Tibial nerve (tissue), 4 donors: ENCODE measurements around the gene MT2A. TPM values are rescaled to one million over a fixed set of nuclear protein-coding genes. Genes with fewer than 3 reads are reported as not detected.

Source experiments
- DNase-seq, 2 donors: peaks; one replicate each; pipeline ENCODE4 v3.0.0-alpha.2; 2019; ENCODE audit warnings: low spot score in 2 of 2
- H3K27ac ChIP-seq, 4 donors: fragments of 200-600 bp; sonication (generic) in 3 of 4; one replicate each; pipeline ENCODE4 v1.5.1; 2017 to 2019; ENCODE audit warnings: mild to moderate bottlenecking in 1 of 4
- H3K27me3 ChIP-seq, 2 donors: fragments of 200-600 bp; sonication (generic) in 1 of 2; one replicate each; pipeline versions ENCODE4 v1.5.1 to v1.6.0; 2017 to 2019
- H3K36me3 ChIP-seq, 3 donors: fragments of 200-600 bp; sonication (generic); one replicate each; pipeline ENCODE4 v1.5.1; 2018 to 2019
- H3K4me1 ChIP-seq, 4 donors: fragments of 200-600 bp; sonication (generic) in 3 of 4; one replicate each; pipeline ENCODE4 v1.5.1; 2017 to 2019
- H3K4me3 ChIP-seq, 4 donors: fragments of 200-600 bp; sonication (generic) in 3 of 4; one replicate each; pipeline ENCODE4 v1.5.1; 2017 to 2019; ENCODE audit warnings: mild to moderate bottlenecking in 1 of 4, moderate library complexity in 1 of 4
- H3K9me3 ChIP-seq, 4 donors: fragments of 200-600 bp; sonication (generic) in 3 of 4; one replicate each; pipeline ENCODE4 v1.5.1; 2017 to 2019
- EP300 ChIP-seq, 2 donors: sonication (generic); formaldehyde crosslinking; IDR thresholded peaks; one replicate each; pipeline ENCODE4 v1.6.1; 2017; ENCODE audit warnings: antibody characterized with exemption in 2 of 2, mild to moderate bottlenecking in 1 of 2
- POLR2A ChIP-seq, 2 donors: fragments of 450-650 bp; IDR thresholded peaks; one replicate each; pipeline ENCODE4 v1.6.1; 2017; ENCODE audit warnings: antibody characterized with exemption in 2 of 2, mild to moderate bottlenecking in 2 of 2, moderate library complexity in 2 of 2
- WGBS, 2 donors: methylation state at CpG; one replicate each; pipeline ENCODE4 v1.1.5; 2018; 5-methylcytosine and 5-hydroxymethylcytosine counted together
- total RNA-seq, 4 donors: library from RNA; depleted of rRNA; stranded (reverse); fragments of >200 nt; gene quantifications; one replicate each; pipeline ENCODE4 v1.1.0, GENCODE V29; 2016
- TF ChIP-seq, protein P1 (sequence below), 5 experiments: fragments of 200-600 bp in 3 of 5; fragments of 450-650 bp in 2 of 5; sonication (generic) in 3 of 5; IDR thresholded peaks; one replicate each; pipeline ENCODE4 v1.5.1; 2016 to 2019; ENCODE audit warnings: antibody characterized with exemption in 5 of 5, mild to moderate bottlenecking in 3 of 5, moderate library complexity in 2 of 5

The MT2A gene
- total RNA-seq, 4 donors from 2014 or later = 154 to 612 (median 354) TPM

DNA sequence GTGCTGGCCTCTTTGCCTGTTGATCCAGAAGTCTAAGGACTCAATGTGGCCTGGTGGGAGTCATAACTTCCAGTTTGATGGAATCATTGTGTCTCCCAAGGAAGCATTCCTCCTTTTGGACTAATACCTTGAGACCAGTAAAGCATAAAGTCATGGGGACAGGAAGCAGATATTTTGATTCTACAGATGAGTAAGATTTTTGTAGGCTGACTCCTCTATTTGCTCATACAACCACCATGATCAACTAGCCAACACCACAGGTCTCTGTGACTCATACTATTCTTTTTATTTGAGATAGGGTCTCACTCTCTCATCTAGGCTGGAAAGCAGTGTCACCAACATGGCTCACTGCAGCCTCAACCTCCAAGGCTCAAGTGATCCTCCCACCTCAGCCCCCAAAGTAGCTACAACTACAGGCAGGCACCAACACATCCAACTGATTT lies 6.2 kb downstream of the MT2A start:
- peaks cover 0 to 45% (median 26%) of the 10 kb centered on the region in 4 donors for H3K4me1 ChIP-seq
- TF ChIP-seq EP300 (IDR thresholded peaks at IDR 0.05) (no peak), POLR2A (IDR thresholded peaks at IDR 0.05) (no peak)
- TF ChIP-seq, protein P1, sequence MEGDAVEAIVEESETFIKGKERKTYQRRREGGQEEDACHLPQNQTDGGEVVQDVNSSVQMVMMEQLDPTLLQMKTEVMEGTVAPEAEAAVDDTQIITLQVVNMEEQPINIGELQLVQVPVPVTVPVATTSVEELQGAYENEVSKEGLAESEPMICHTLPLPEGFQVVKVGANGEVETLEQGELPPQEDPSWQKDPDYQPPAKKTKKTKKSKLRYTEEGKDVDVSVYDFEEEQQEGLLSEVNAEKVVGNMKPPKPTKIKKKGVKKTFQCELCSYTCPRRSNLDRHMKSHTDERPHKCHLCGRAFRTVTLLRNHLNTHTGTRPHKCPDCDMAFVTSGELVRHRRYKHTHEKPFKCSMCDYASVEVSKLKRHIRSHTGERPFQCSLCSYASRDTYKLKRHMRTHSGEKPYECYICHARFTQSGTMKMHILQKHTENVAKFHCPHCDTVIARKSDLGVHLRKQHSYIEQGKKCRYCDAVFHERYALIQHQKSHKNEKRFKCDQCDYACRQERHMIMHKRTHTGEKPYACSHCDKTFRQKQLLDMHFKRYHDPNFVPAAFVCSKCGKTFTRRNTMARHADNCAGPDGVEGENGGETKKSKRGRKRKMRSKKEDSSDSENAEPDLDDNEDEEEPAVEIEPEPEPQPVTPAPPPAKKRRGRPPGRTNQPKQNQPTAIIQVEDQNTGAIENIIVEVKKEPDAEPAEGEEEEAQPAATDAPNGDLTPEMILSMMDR (IDR thresholded peaks at IDR 0.05) = no peak
- DNase-seq = no peak
- no peaks in the 10 kb centered on the region for H3K27me3 ChIP-seq
- no peak overlapping the region for H3K4me3 ChIP-seq
- peak overlapping the region in 1 of 4 donors; percentile 47 for H3K27ac ChIP-seq
- no peaks in the 10 kb centered on the region for H3K9me3 ChIP-seq
- H3K36me3 ChIP-seq = no peaks in the 10 kb centered on the region

DNA sequence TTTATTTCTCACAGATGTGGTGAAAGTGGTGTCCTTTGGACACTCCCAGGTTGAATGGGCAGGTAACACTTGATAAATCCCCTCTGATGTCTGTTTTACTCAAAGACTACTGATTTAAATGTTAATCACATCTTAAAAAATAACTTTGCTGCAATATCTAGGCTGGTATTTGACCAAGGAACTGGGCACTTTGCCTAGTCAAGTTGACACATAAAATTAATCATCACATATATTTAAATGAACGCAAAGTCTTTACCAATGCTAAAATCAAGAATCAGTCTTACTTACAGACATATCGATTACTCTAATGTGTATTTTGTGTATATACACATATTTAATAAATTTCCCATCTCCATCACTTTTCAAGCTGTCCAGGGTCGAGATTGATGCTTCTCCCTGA lies 7.0 kb downstream of the MT2A start:
- Histone ChIP-seq H3K36me3 (no peaks in the 10 kb centered on the region), H3K9me3 (no peaks in the 10 kb centered on the region), H3K27ac (no peak overlapping the region), H3K4me3 (no peak overlapping the region), H3K4me1 (peaks cover 0 to 37% (median 23%) of the 10 kb centered on the region in 4 donors), H3K27me3 (no peaks in the 10 kb centered on the region)
- TF ChIP-seq, protein P1 (IDR thresholded peaks at IDR 0.05) = no peak
- TF ChIP-seq EP300 (IDR thresholded peaks at IDR 0.05) (no peak), POLR2A (IDR thresholded peaks at IDR 0.05) (no peak)
- WGBS, 2 donors = 93% methylated on average over 3 of the region's 3 CpGs
- DNase-seq = no peak

DNA sequence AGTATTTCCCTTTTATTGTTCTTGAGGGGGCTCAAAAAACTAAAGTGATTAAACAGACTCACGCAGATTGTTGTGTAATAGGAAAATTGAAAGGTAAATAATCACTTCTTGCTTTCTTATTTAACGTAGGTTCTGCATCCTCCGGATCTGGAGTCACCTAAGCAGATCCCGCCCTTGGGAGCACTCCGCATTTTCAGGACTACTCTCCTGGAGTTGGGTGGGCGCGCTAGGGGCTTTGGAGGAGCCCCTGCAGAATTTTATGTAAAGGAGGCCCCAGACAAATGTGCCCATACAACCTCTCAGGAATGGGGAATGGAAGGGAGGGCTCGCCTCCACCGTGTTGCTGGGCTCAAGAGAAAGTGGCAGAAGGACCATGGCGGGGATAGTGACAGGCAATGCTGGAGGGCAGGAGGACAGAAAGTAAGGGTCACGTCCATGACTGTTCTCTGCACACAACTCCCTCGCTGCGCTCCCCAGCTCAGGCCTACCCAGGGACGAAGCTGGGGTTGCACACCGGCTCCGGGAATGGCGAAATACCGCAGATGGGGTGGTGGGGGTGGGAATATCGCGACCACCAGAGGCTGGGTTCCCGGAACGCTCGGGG lies 8.3 kb downstream of the MT2A start:
- H3K27ac ChIP-seq = peak overlapping the region; percentile 32 to 73 (median 52)
- peaks cover 0 to 24% (median 13%) of the 10 kb centered on the region in 4 donors for H3K4me1 ChIP-seq
- 44 to 49% methylated on average over 23 of the region's 23 CpGs for WGBS, 2 donors
- TF ChIP-seq EP300 (IDR thresholded peaks at IDR 0.05) (no peak), POLR2A (IDR thresholded peaks at IDR 0.05) (no peak)
- TF ChIP-seq, protein P1 (IDR thresholded peaks at IDR 0.05) = no peak
- DNase-seq = no peak
- no peaks in the 10 kb centered on the region for H3K27me3 ChIP-seq
- no peaks in the 10 kb centered on the region for H3K9me3 ChIP-seq
- no peaks in the 10 kb centered on the region for H3K36me3 ChIP-seq
- H3K4me3 ChIP-seq = peak overlapping the region; percentile 30 to 52 (median 38)

DNA sequence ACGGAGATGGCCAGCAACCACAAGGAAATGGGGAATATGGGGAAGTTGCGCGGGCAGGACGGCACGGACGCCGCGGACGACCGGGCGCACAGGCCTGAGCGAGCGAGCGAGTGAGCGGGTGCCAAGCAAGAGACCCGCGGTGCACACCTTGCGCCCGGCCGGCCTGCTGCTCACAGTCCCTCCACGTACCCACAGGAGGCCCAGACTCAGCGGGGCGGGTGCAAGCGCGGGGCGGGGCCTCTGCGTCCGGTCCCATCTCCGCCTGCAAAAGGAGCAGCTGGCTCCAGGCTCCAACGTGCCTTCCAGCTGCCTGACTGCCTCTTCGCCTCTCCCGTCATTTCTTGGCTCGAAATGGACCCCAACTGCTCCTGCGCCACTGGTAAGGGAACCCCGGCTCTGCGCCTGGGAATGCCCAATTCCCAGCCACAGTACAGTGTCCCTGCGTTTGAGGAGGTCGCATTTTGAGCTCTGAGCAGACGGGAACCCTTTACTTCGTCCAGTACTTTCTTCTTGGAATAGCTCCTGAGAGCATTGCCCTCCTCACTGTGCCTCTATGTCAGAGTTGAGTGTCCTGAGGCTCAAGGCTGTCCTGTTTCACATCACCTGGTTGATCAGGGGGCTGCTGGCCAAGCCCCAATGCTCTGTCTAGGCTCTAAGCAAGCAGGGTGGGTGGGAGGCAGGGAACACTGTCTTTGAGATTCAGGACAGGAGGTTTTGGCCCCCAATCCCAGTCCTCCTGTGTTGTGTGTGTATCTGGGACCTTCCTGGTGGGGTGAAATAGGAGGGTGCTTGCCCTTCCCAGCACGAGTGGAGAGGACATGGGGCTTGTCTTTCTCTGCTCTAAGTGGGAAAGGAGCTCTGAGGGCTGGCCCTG lies 9.1 kb downstream of the MT2A start:
- Histone ChIP-seq H3K36me3 (no peaks in the 10 kb centered on the region), H3K4me1 (peaks cover 0 to 17% (median 10%) of the 10 kb centered on the region in 4 donors), H3K4me3 (peak overlapping the region; percentile 30 to 52 (median 38)), H3K27me3 (no peaks in the 10 kb centered on the region), H3K9me3 (no peaks in the 10 kb centered on the region), H3K27ac (peak overlapping the region; percentile 32 to 73 (median 54))
- DNase-seq = no peak
- TF ChIP-seq EP300 (IDR thresholded peaks at IDR 0.05) (peak in 1 of 2 donors; percentile 82), POLR2A (IDR thresholded peaks at IDR 0.05) (peak in 1 of 2 donors; percentile 62)
- TF ChIP-seq, protein P1 (IDR thresholded peaks at IDR 0.05) = peak in 3 of 5 experiments; percentile 5 to 34 (median 23)
- WGBS, 2 donors = 4 to 11% methylated on average over 34 to 36 of the region's 41 CpGs

DNA sequence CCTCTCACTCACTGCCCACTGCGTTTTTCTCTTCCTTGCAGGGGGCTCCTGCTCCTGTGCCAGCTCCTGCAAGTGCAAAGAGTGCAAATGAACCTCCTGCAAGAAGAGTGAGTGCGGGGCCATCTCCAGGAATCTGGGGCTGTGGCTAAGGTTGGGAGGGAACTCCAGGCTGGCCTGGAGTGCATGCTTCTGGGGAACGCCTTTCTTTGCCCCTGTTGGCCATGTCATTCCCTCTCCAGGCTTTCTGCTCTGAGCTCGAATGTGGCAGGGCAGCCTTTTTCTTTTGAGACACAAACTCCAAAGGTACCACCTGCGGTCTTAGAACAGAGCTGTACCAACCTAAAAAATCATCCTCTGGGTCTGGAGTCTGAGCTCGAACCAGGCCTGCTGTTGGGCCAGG lies 9.8 kb downstream of the MT2A start:
- H3K27ac ChIP-seq = peak overlapping the region in 2 of 4 donors; percentile 72 to 73
- H3K4me1 ChIP-seq = peaks cover 0 to 17% (median 10%) of the 10 kb centered on the region in 4 donors
- TF ChIP-seq, protein P1 (IDR thresholded peaks at IDR 0.05) = no peak
- TF ChIP-seq POLR2A (IDR thresholded peaks at IDR 0.05) = no peak
- TF ChIP-seq EP300 (IDR thresholded peaks at IDR 0.05) = no peak
- no peak overlapping the region for H3K4me3 ChIP-seq
- no peaks in the 10 kb centered on the region for H3K36me3 ChIP-seq
- no peaks in the 10 kb centered on the region for H3K27me3 ChIP-seq
- H3K9me3 ChIP-seq = no peaks in the 10 kb centered on the region
- no peak for DNase-seq
- WGBS, 2 donors = 77 to 79% methylated on average over 6 of the region's 6 CpGs
